IMR-90 (cell line): ENCODE data around the gene RGS7BP. TPM values are rescaled to one million over a fixed set of nuclear protein-coding genes. Genes with fewer than 3 reads are reported as not detected.

Experiments
- ATAC-seq: fragments of 200-7000 bp; cut with Tn5 transposase; 2 replicates; pipeline ENCODE4 v1.9.1; 2020; ENCODE audit warnings: low read depth, mild to moderate bottlenecking, moderate library complexity
- BruUV-seq: library from RNA; stranded (reverse); fragments of 400-500 nt; replicated peaks from 2 replicates; lab custom pipeline; 2021; lab: Mats Ljungman, UMichigan
- CTCF ChIA-PET: fragments of 300-600 bp; formaldehyde crosslinking; extraction: SDS; loops from one replicate; lab custom pipeline; 2021; ENCODE audit warnings: antibody characterized with exemption; lab: Yijun Ruan, JAX
- POLR2A ChIA-PET: fragments of 300-600 bp; sonication (Branson Sonifier 250); formaldehyde crosslinking; loops from one replicate; lab custom pipeline; 2022; ENCODE audit warnings: antibody characterized with exemption; ENCODE audit not compliant: unreplicated experiment; lab: Charles Lee
- DNase-seq: peaks from one replicate; pipeline ENCODE4 v3.0.0; 2013
- H2AFZ ChIP-seq: replicated peaks from 2 replicates; pipeline ENCODE3; 2013; ENCODE audit warnings: low read length, mild to moderate bottlenecking; ENCODE audit not compliant: poor library complexity
- H2AK5ac ChIP-seq: 2 replicates; pipeline ENCODE4 v1.6.1; 2013; ENCODE audit warnings: low read depth, low read length, inconsistent platforms
- H2AK9ac ChIP-seq: replicated peaks from 2 replicates; pipeline ENCODE3; 2013; ENCODE audit warnings: mild to moderate bottlenecking, low read depth, low read length, moderate library complexity; ENCODE audit not compliant: poor library complexity
- H2BK120ac ChIP-seq: 2 replicates; pipeline ENCODE4 v1.6.1; 2013; ENCODE audit warnings: low read depth, low read length, inconsistent platforms
- H2BK15ac ChIP-seq: 3 replicates; pipeline ENCODE4 v1.6.1; 2013; ENCODE audit warnings: low read depth, low read length, inconsistent platforms
- H2BK20ac ChIP-seq: 2 replicates; pipeline ENCODE4 v1.6.1; 2013; ENCODE audit warnings: low read depth, mild to moderate bottlenecking, inconsistent platforms, low read length, moderate library complexity
- H2BK5ac ChIP-seq: 2 replicates; pipeline ENCODE4 v1.6.1; 2013; ENCODE audit warnings: mild to moderate bottlenecking, low read depth, low read length, inconsistent platforms; ENCODE audit not compliant: poor library complexity, severe bottlenecking
- H3K14ac ChIP-seq: replicated peaks from 2 replicates; pipeline ENCODE4 v1.6.1; 2013; ENCODE audit warnings: low read depth, low read length, inconsistent platforms
- H3K18ac ChIP-seq: 2 replicates; pipeline ENCODE4 v1.6.1; 2013; ENCODE audit warnings: low read depth, low read length, control low read depth
- H3K23ac ChIP-seq: 2 replicates; pipeline ENCODE4 v1.6.1; 2013; ENCODE audit warnings: low read depth, low read length, inconsistent platforms
- H3K27ac ChIP-seq: 2 replicates; pipeline ENCODE4 v1.5.1; 2013; ENCODE audit warnings: mild to moderate bottlenecking, control low read depth, low read length; ENCODE audit not compliant: insufficient read depth
- H3K27me3 ChIP-seq: 2 replicates; pipeline ENCODE4 v1.6.1; 2013; ENCODE audit warnings: low read length; ENCODE audit not compliant: control insufficient read depth, insufficient read depth
- H3K36me3 ChIP-seq: 2 replicates; pipeline ENCODE4 v1.6.1; 2013; ENCODE audit warnings: low read length, mixed read lengths; ENCODE audit not compliant: control insufficient read depth, insufficient read depth
- H3K4ac ChIP-seq: 2 replicates; pipeline ENCODE4 v1.6.1; 2013; ENCODE audit warnings: low read depth, low read length, inconsistent platforms
- H3K4me1 ChIP-seq: 2 replicates; pipeline ENCODE4 v1.6.1; 2013; ENCODE audit warnings: low read length, mixed read lengths; ENCODE audit not compliant: control insufficient read depth, insufficient read depth
- H3K4me2 ChIP-seq: 2 replicates; pipeline ENCODE4 v1.6.1; 2013; ENCODE audit warnings: low read depth, mild to moderate bottlenecking, control low read depth, low read length, moderate library complexity
- H3K4me3 ChIP-seq: 2 replicates; pipeline ENCODE4 v1.5.1; 2013; ENCODE audit warnings: low read depth, mild to moderate bottlenecking, control low read depth, low read length, moderate library complexity; ENCODE audit not compliant: insufficient read depth
- H3K56ac ChIP-seq: 2 replicates; pipeline ENCODE4 v1.6.1; 2013; ENCODE audit warnings: low read length, inconsistent platforms; ENCODE audit not compliant: insufficient read depth; ENCODE audit errors: extremely low read depth
- H3K79me1 ChIP-seq, 2 experiments: 2 replicates each; pipeline ENCODE4 v1.6.1; 2013; ENCODE audit warnings: low read length in 2 of 2, inconsistent platforms in 1 of 2, low read depth in 1 of 2
- H3K9ac ChIP-seq: 2 replicates; pipeline ENCODE4 v1.6.1; 2013; ENCODE audit warnings: low read depth, low read length, control low read depth
- H3K9me1 ChIP-seq: 2 replicates; pipeline ENCODE4 v1.6.1; 2013; ENCODE audit warnings: low read length, inconsistent platforms; ENCODE audit not compliant: insufficient read depth
- H3K9me3 ChIP-seq: 2 replicates; pipeline ENCODE4 v1.6.1; 2013; ENCODE audit warnings: low read length; ENCODE audit not compliant: control insufficient read depth, insufficient read depth
- H4K20me1 ChIP-seq: 2 replicates; pipeline ENCODE4 v1.6.1; 2013; ENCODE audit warnings: low read length, inconsistent platforms; ENCODE audit not compliant: insufficient read depth
- H4K5ac ChIP-seq: 2 replicates; pipeline ENCODE4 v1.6.1; 2013; ENCODE audit warnings: mild to moderate bottlenecking, low read depth, low read length, control low read depth
- H4K8ac ChIP-seq, 2 experiments: 2 replicates each; pipeline ENCODE4 v1.6.1; 2013; ENCODE audit warnings: low read depth in 2 of 2, low read length in 2 of 2, control low read depth in 1 of 2, inconsistent platforms in 1 of 2
- H4K91ac ChIP-seq: 2 replicates; pipeline ENCODE4 v1.6.1; 2013; ENCODE audit warnings: low read depth, low read length, inconsistent platforms; ENCODE audit not compliant: insufficient read depth
- CTCF ChIP-seq: conservative IDR thresholded peaks from 2 replicates; pipeline ENCODE4 v1.5.1; 2012; ENCODE audit warnings: mild to moderate bottlenecking, low read depth, low read length, improper control_type of control experiment
- MXI1 ChIP-seq: IDR thresholded peaks from 2 replicates; pipeline ENCODE4 v1.6.1; 2012; ENCODE audit warnings: low read depth, mild to moderate bottlenecking, low read length, moderate library complexity, borderline replicate concordance
- NFE2L2 ChIP-seq: fragments of 150-350 bp; IDR thresholded peaks from 2 replicates; pipeline ENCODE4 v1.6.1; 2016; ENCODE audit warnings: low read depth, mild to moderate bottlenecking, low read length
- WGBS, 2 experiments: methylation state at CpG; one replicate each; pipeline versions ENCODE4 v1.1.5 to v1.1.7; 2013; ENCODE audit warnings: missing lambda C conversion rate in 2 of 2; ENCODE audit not compliant: insufficient read length in 1 of 2; ENCODE audit errors: extremely low coverage in 2 of 2; 5-methylcytosine and 5-hydroxymethylcytosine counted together
- dilution Hi-C: fragments of 300-500 bp; cut with HindIII; formaldehyde crosslinking; loops from one replicate; pipeline ENCODE4 v1.14.3; 2018; ENCODE audit warnings: low sequenced_read_pairs; ENCODE audit not compliant: unreplicated experiment
- in situ Hi-C: fragments of 300-500 bp; cut with MboI; formaldehyde crosslinking; loops from 3 replicates; pipeline ENCODE4 v1.14.3; 2019; ENCODE audit warnings: low sequenced_read_pairs, inconsistent platforms, mixed read lengths
- intact Hi-C: fragments of 100-400 bp; cut with micrococcal nuclease; formaldehyde crosslinking; loops from 2 replicates; pipeline ENCODE4 v1.10.0; 2022
- polyA plus RNA-seq, 3 experiments: library from polyadenylated mRNA; depleted of rRNA; stranded (reverse); fragments of >200 nt; gene quantifications; 2 replicates each; pipeline ENCODE4 v1.2.3, GENCODE V29; 2012; ENCODE audit warnings: low replicate concordance in 1 of 3
- total RNA-seq: library from RNA; depleted of rRNA; stranded (reverse); fragments of >200 nt; gene quantifications from 2 replicates; pipeline ENCODE4 v1.2.3, GENCODE V29; 2012

Gene RGS7BP
- total and polyA plus RNA-seq, 2 of the 4 experiments (the other 2 are of a cell fraction), result not detected

GRCh38 chr5:64489857-64490256, 16.0 kb upstream of the RGS7BP start:
- ChIA-PET POLR2A (no interaction called here), CTCF (no interaction called here)
- TF ChIP-seq NFE2L2, result no peak
- no peak for TF ChIP-seq MXI1
- TF ChIP-seq CTCF, result no peak
- Histone ChIP-seq H2BK120ac (no peak overlapping the region), H2AK5ac (no peak overlapping the region), H3K18ac (no peak overlapping the region), H3K14ac (no peak overlapping the region), H3K79me1 (no peaks in the 10 kb centered on the region), H3K36me3 (no peaks in the 10 kb centered on the region), H3K4me1 (no peaks in the 10 kb centered on the region), H3K23ac (no peak overlapping the region), H3K9ac (no peak overlapping the region), H3K27me3 (no peaks in the 10 kb centered on the region), H2BK15ac (no peak overlapping the region), H2AK9ac (peak overlapping the region; percentile 73), H2BK20ac (no peak overlapping the region), H3K56ac (no peak overlapping the region), H2BK5ac (no peak overlapping the region), H4K5ac (no peak overlapping the region), H3K4me3 (no peak overlapping the region), H3K4ac (no peak overlapping the region), H4K20me1 (no peaks in the 10 kb centered on the region), H3K9me1 (no peaks in the 10 kb centered on the region), H2AFZ (no peak overlapping the region), H3K9me3 (no peaks in the 10 kb centered on the region), H4K8ac (no peak overlapping the region), H3K27ac (no peak overlapping the region), H3K4me2 (no peak overlapping the region), H4K91ac (no peak overlapping the region)
- in situ Hi-C loops, result no loop called here
- no TSS peak for BruUV-seq
- 0% methylated on average over 1 of the region's 5 CpGs; no CpG with 5 or more reads in 1 of the 2 experiments for WGBS, 2 experiments
- intact Hi-C loops, result no loop called here
- DNase-seq (no peak), ATAC-seq (no peak)
- dilution Hi-C loops, result no loop called here
